ENCODE data around the gene CFAP54.
A peak's percentile ranks its signal among the peaks of the same experiment; 100 is the strongest.
"Not testable (repeated sequence)": the region's sequence is repeated elsewhere in the genome, so short reads cannot be mapped to it uniquely, and the experiment has no call there.

CFAP54 gene

GRCh38 chr12:96489392-96490056 lies at the start of gene CFAP54:
TSS of gene CFAP54 (plus strand) at chr12:96489577. CDS start at chr12:96489610, 33 bp downstream.
- DNase-seq = peak; percentile 98

GRCh38 chr12:96441816-96442215 lies 47.6 kb upstream of the CFAP54 start:
- no peak for DNase-seq

GRCh38 chr12:96442906-96443305 lies 46.5 kb upstream of the CFAP54 start:
- DNase-seq = no peak

- DNase-seq = no peak
Observed at GRCh38 chr12:96444399-96444798, 45.0 kb upstream of the CFAP54 start.

- DNase-seq = no peak
Observed at GRCh38 chr12:96445691-96446583, 43.4 kb upstream of the CFAP54 start.

- DNase-seq = no peak
Observed at GRCh38 chr12:96447256-96447655, 42.1 kb upstream of the CFAP54 start.

- DNase-seq = no peak
Observed at GRCh38 chr12:96448300-96448699, 41.1 kb upstream of the CFAP54 start.

GRCh38 chr12:96452261-96452922 lies 37.0 kb upstream of the CFAP54 start:
- no peak for DNase-seq

- DNase-seq = no peak
Observed at GRCh38 chr12:96454396-96454795, 35.0 kb upstream of the CFAP54 start.

- no peak for DNase-seq
Observed at GRCh38 chr12:96456265-96456974, 33.0 kb upstream of the CFAP54 start.

- peak; percentile 24 for DNase-seq
Observed at GRCh38 chr12:96457191-96457930, 32.0 kb upstream of the CFAP54 start.

GRCh38 chr12:96459281-96459680 lies 30.1 kb upstream of the CFAP54 start:
- DNase-seq = not testable (repeated sequence)

GRCh38 chr12:96462571-96463280 lies 26.7 kb upstream of the CFAP54 start:
- DNase-seq = peak; percentile 15

GRCh38 chr12:96465896-96466295 lies 23.5 kb upstream of the CFAP54 start:
- no peak for DNase-seq

- DNase-seq = peak; percentile 22
Observed at GRCh38 chr12:96466939-96467751, 22.2 kb upstream of the CFAP54 start.

GRCh38 chr12:96471368-96472050 lies 17.9 kb upstream of the CFAP54 start:
- no peak for DNase-seq

- DNase-seq = no peak
Observed at GRCh38 chr12:96472384-96472783, 17.0 kb upstream of the CFAP54 start.

- DNase-seq = no peak
Observed at GRCh38 chr12:96473394-96474093, 15.8 kb upstream of the CFAP54 start.

- DNase-seq = no peak
Observed at GRCh38 chr12:96474206-96474605, 15.2 kb upstream of the CFAP54 start.

All from NCI-H69 (cell line).